GM12891 (cell line): Measurements from ENCODE around the gene SEMA4C.

Experiments
- PAX5 ChIP-seq: IDR thresholded peaks from 2 replicates; pipeline ENCODE4 v1.6.1; 2011; ENCODE audit warnings: low read length, moderate library complexity, mild to moderate bottlenecking; ENCODE audit not compliant: insufficient read depth, severe bottlenecking
- POLR2A ChIP-seq: IDR thresholded peaks from 2 replicates; pipeline ENCODE4 v1.6.1; 2011; ENCODE audit warnings: low read depth, low read length, control low read depth
- POLR2AphosphoS5 ChIP-seq: IDR thresholded peaks from 2 replicates; pipeline ENCODE4 v1.6.1; 2011; ENCODE audit warnings: low read depth, low read length, control low read depth
- SPI1 ChIP-seq: IDR thresholded peaks from 2 replicates; pipeline ENCODE4 v1.6.1; 2011; ENCODE audit warnings: low read depth, low read length, control low read depth
- TAF1 ChIP-seq: IDR thresholded peaks from 2 replicates; pipeline ENCODE4 v1.6.1; 2011; ENCODE audit warnings: low read depth, low read length, control low read depth

- no peak for TF ChIP-seq PAX5
- TF ChIP-seq POLR2A: no peak
- TF ChIP-seq POLR2AphosphoS5: no peak
- TF ChIP-seq TAF1: no peak
- TF ChIP-seq SPI1: no peak
Observed at GRCh38 chr2:96903815-96904214, 33.9 kb upstream of the SEMA4C start.
